Measurements from ENCODE around the gene APOD.

Gene APOD

GRCh38 chr3:195584543-195584870 is 767 bp upstream of the APOD start:
- no peak for DNase-seq

GRCh38 chr3:195582947-195583346 is 793 bp downstream of the APOD start:
- DNase-seq: no peak

- DNase-seq: no peak
Observed at GRCh38 chr3:195580744-195581443, 2.8 kb downstream of the APOD start.

- no peak for DNase-seq
Observed at GRCh38 chr3:195579281-195579680, 4.5 kb downstream of the APOD start.

GRCh38 chr3:195578565-195578964 is 5.2 kb downstream of the APOD start:
- DNase-seq: no peak

GRCh38 chr3:195577645-195578177 is 6.0 kb downstream of the APOD start:
- DNase-seq: no peak

- no peak for DNase-seq
Observed at GRCh38 chr3:195574497-195575304, 9.0 kb downstream of the APOD start.

- DNase-seq: no peak
Observed at GRCh38 chr3:195573611-195574496, 9.9 kb downstream of the APOD start.

GRCh38 chr3:195571361-195571760 is 12.4 kb downstream of the APOD start:
- DNase-seq: no peak

- DNase-seq: no peak
Observed at GRCh38 chr3:195570912-195571311, 12.8 kb downstream of the APOD start.

GRCh38 chr3:195570344-195570743 is 13.4 kb downstream of the APOD start:
- no peak for DNase-seq

- DNase-seq: no peak
Observed at GRCh38 chr3:195568630-195569029, 15.1 kb downstream of the APOD start.

- no peak for DNase-seq
Observed at GRCh38 chr3:195566797-195567196, 16.9 kb downstream of the APOD start.

GRCh38 chr3:195565716-195566115 is 18.0 kb downstream of the APOD start:
- no peak for DNase-seq

- no peak for DNase-seq
Observed at GRCh38 chr3:195563317-195563716, 20.4 kb downstream of the APOD start.

GRCh38 chr3:195559723-195560409 is 23.9 kb downstream of the APOD start:
- DNase-seq: no peak

- DNase-seq: no peak
Observed at GRCh38 chr3:195558602-195559001, 25.1 kb downstream of the APOD start.

- DNase-seq: no peak
Observed at GRCh38 chr3:195557322-195557721, 26.4 kb downstream of the APOD start.

GRCh38 chr3:195556390-195556789 is 27.4 kb downstream of the APOD start:
- no peak for DNase-seq

GRCh38 chr3:195555110-195555509 is 28.6 kb downstream of the APOD start:
- DNase-seq: no peak

GRCh38 chr3:195554458-195554857 is 29.3 kb downstream of the APOD start:
- DNase-seq: no peak

GRCh38 chr3:195553268-195553667 is 30.5 kb downstream of the APOD start:
- DNase-seq: no peak

All from NCI-H1092 (cell line).